ENCODE measurements around the gene KRT74. TPM values are rescaled to one million over a fixed set of nuclear protein-coding genes. Genes with fewer than 3 reads are reported as not detected.

Gene KRT74
- total RNA-seq, 1 donor from 2014 or later, result not detected

GRCh38 chr12:52579468-52580465, 6.1 kb upstream of the KRT74 start:
- no peaks in the 10 kb centered on the region for H3K4me1 ChIP-seq

GRCh38 chr12:52578469-52578868, 4.8 kb upstream of the KRT74 start:
- intact Hi-C loops (cut with DNase I), result no loop called here
- Histone ChIP-seq H3K27me3 (no peaks in the 10 kb centered on the region), H3K4me1 (no peaks in the 10 kb centered on the region), H3K27ac (no peak overlapping the region), H3K4me3 (no peak overlapping the region), H3K36me3 (no peaks in the 10 kb centered on the region), H3K9me3 (no peaks in the 10 kb centered on the region)
- TF ChIP-seq CTCF (IDR thresholded peaks at IDR 0.05), result no peak
- DNase-seq (ENCODE audit: low spot score in 2 of 2), result no peak

More at GRCh38 chr12:52579468-52580465, 6.1 kb upstream of the KRT74 start:
- intact Hi-C loops (cut with DNase I), result no loop called here
- Histone ChIP-seq H3K27ac (no peak overlapping the region), H3K9me3 (no peaks in the 10 kb centered on the region), H3K27me3 (no peaks in the 10 kb centered on the region), H3K4me3 (no peak overlapping the region), H3K36me3 (no peaks in the 10 kb centered on the region)
- DNase-seq (ENCODE audit: low spot score in 2 of 2), result no peak
- no peak for TF ChIP-seq CTCF (IDR thresholded peaks at IDR 0.05)

GRCh38 chr12:52577316-52577715, 3.7 kb upstream of the KRT74 start:
- Histone ChIP-seq H3K27me3 (no peaks in the 10 kb centered on the region), H3K36me3 (no peaks in the 10 kb centered on the region), H3K4me1 (no peaks in the 10 kb centered on the region), H3K27ac (no peak overlapping the region), H3K9me3 (no peaks in the 10 kb centered on the region), H3K4me3 (no peak overlapping the region)
- no peak for DNase-seq (ENCODE audit: low spot score in 2 of 2)
- no peak for TF ChIP-seq CTCF (IDR thresholded peaks at IDR 0.05)
- intact Hi-C loops (cut with DNase I), result no loop called here

- Histone ChIP-seq H3K36me3 (no peaks in the 10 kb centered on the region), H3K27ac (no peak overlapping the region), H3K27me3 (no peaks in the 10 kb centered on the region), H3K4me3 (no peak overlapping the region), H3K4me1 (no peaks in the 10 kb centered on the region), H3K9me3 (no peaks in the 10 kb centered on the region)
- DNase-seq (ENCODE audit: low spot score in 2 of 2), result no peak
- intact Hi-C loops (cut with DNase I), result no loop called here
- no peak for TF ChIP-seq CTCF (IDR thresholded peaks at IDR 0.05)
Observed at GRCh38 chr12:52575948-52576347, 2.3 kb upstream of the KRT74 start.

GRCh38 chr12:52575256-52575655, 1.6 kb upstream of the KRT74 start:
- DNase-seq (ENCODE audit: low spot score in 2 of 2), result no peak
- no peaks in the 10 kb centered on the region for H3K9me3 ChIP-seq
- H3K27me3 ChIP-seq, result no peaks in the 10 kb centered on the region
- H3K4me3 ChIP-seq, result no peak overlapping the region
- H3K4me1 ChIP-seq, result no peaks in the 10 kb centered on the region
- intact Hi-C loops (cut with DNase I), result no loop called here
- H3K27ac ChIP-seq, result no peak overlapping the region
- no peak for TF ChIP-seq CTCF (IDR thresholded peaks at IDR 0.05)
- no peaks in the 10 kb centered on the region for H3K36me3 ChIP-seq
